Right lobe of liver (tissue), 4 donors: ENCODE measurements around the gene MT1H.

ENCODE experiments used
- CTCF ChIP-seq, 4 donors: fragments of 200-600 bp in 3 of 4; fragments of 450-650 bp in 1 of 4; IDR thresholded peaks; one replicate each; pipeline versions ENCODE4 v1.5.1 to v1.8.0; 2016 to 2022; ENCODE audit warnings: antibody characterized with exemption in 4 of 4, mild to moderate bottlenecking in 2 of 4
- POLR2A ChIP-seq: fragments of 450-650 bp; IDR thresholded peaks from one replicate; pipeline ENCODE4 v1.6.1; 2017; ENCODE audit warnings: antibody characterized with exemption, mild to moderate bottlenecking
- donor health status: DM: no; HTN: no; CAD: no.
- donor health status: DM: no; HTN: no; CAD: no.
- donor health status: DM: no; HTN: yes; CAD: no.

DNA sequence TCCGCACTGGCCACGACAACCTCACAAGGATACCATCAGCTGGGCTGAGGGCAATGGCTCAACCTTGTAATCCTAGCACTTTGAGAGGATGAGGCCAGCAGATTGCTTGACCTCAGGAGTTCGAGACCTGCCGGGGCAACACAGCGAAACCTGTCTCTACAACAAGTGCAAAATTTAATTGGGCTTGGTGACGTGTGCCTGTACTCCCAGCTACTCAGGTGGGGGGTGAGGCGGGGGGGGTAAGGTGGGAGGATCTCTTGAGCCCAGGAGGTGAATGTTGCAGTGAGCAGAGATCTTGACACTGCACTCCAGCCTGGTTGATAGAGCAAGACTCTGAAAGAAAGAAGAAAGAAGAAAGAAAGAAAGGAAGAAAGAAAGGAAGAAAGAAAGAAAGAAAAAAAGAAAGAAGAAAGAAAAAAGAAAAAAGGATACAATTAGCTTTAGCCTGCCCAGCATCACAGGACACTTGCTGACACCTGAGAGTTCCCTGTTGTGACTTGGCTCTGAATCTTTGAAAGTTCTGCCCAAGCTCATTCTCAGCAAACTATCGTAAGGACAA, 49.2 kb upstream of the MT1H start:
- TF ChIP-seq POLR2A (no peak), CTCF (IDR thresholded peaks at IDR 0.05) (no peak)
